K562 (cell line): ENCODE data around the gene ACOT13. TPM values are rescaled to one million over a fixed set of nuclear protein-coding genes. Genes with fewer than 3 reads are reported as not detected.

Experiments
- ATF2 ChIP-seq: sonication (generic); formaldehyde crosslinking; IDR thresholded peaks from 2 replicates; pipeline ENCODE4 v1.8.1; 2022; ENCODE audit warnings: missing genetic modification reagents
- BMI1 ChIP-seq: fragments of 150-350 bp; IDR thresholded peaks from 2 replicates; pipeline ENCODE4 v1.6.1; 2014; ENCODE audit warnings: low read length
- DPF2 ChIP-seq: fragments of 450-650 bp; IDR thresholded peaks from 2 replicates; pipeline ENCODE4 v1.6.1; 2016
- ELF2 ChIP-seq: fragments of 250-450 bp; sonication (Bioruptor Pico); IDR thresholded peaks from 2 replicates; pipeline ENCODE4 v1.5.0; 2021; ENCODE audit warnings: mild to moderate bottlenecking
- FIP1L1 ChIP-seq: fragments of 200-400 bp; formaldehyde crosslinking; IDR thresholded peaks from 2 replicates; pipeline ENCODE4 v1.6.1; 2018; ENCODE audit warnings: mild to moderate bottlenecking, low read depth, low read length; ENCODE audit not compliant: poor library complexity, severe bottlenecking
- LEF1 ChIP-seq: fragments of 450-650 bp; IDR thresholded peaks from 2 replicates; pipeline ENCODE4 v1.6.1; 2016; ENCODE audit warnings: mild to moderate bottlenecking
- MAFF ChIP-seq: IDR thresholded peaks from 2 replicates; pipeline ENCODE4 v1.6.1; 2012; ENCODE audit warnings: low read length, improper control_type of control experiment
- NFRKB ChIP-seq: fragments of 450-650 bp; IDR thresholded peaks from 2 replicates; pipeline ENCODE4 v1.6.1; 2016; ENCODE audit warnings: low read depth
- NR2C1 ChIP-seq, 2 experiments: fragments of 450-650 bp; IDR thresholded peaks; 2 replicates each; pipeline ENCODE4 v1.6.1; 2017; ENCODE audit warnings: mild to moderate bottlenecking in 2 of 2, antibody characterized with exemption in 1 of 2, inconsistent platforms in 1 of 2, missing compliant biosample characterization in 1 of 2, missing genetic modification characterization in 1 of 2
- NUFIP1 ChIP-seq: fragments of 450-650 bp; IDR thresholded peaks from 2 replicates; pipeline ENCODE4 v1.6.1; 2018; ENCODE audit not compliant: partially characterized antibody
- PTTG1 ChIP-seq: fragments of 450-650 bp; IDR thresholded peaks from 2 replicates; pipeline ENCODE4 v1.6.1; 2016; ENCODE audit warnings: low read depth, mild to moderate bottlenecking, missing genetic modification characterization, missing compliant biosample characterization
- SUPT5H ChIP-seq: fragments of 450-650 bp; IDR thresholded peaks from 2 replicates; pipeline ENCODE4 v1.6.1; 2016
- ZNF175 ChIP-seq: fragments of 200-800 bp; sonication (Bioruptor generic); IDR thresholded peaks from 2 replicates; pipeline ENCODE4 v1.6.1; 2016; ENCODE audit warnings: low read depth, mild to moderate bottlenecking, missing genetic modification characterization, missing compliant biosample characterization
- ZNF212 ChIP-seq: fragments of 450-650 bp; formaldehyde crosslinking; IDR thresholded peaks from 2 replicates; pipeline ENCODE4 v1.4.0; 2020; ENCODE audit warnings: mild to moderate bottlenecking
- ZNF436 ChIP-seq: fragments of 250-450, 450-650 bp; sonication (Bioruptor Pico); formaldehyde crosslinking; IDR thresholded peaks from 2 replicates; pipeline ENCODE4 v1.7.0; 2020; ENCODE audit warnings: mild to moderate bottlenecking
- ZNF77 ChIP-seq: fragments of 250-450 bp; sonication (Bioruptor Pico); IDR thresholded peaks from 2 replicates; pipeline ENCODE4 v1.5.0; 2020
- polyA plus RNA-seq, 8 experiments: library from polyadenylated mRNA; depleted of rRNA in 4 of 8; stranded (reverse) in 5 of 8; unstranded in 3 of 8; fragments of >200 nt; fragmentation: Nextera tagmentation in 2 of 8; fragmentation: Illumina TruSeq in 1 of 8; extraction: Ambion mirVana in 2 of 8; extraction: Trizol in 1 of 8; gene quantifications; 2 replicates each; pipeline versions ENCODE4 v1.2.1 to v1.2.3, GENCODE V29; 2011 to 2014; ENCODE audit warnings: inconsistent platforms in 1 of 8, missing spikeins in 1 of 8
- total RNA-seq, 7 experiments: library from RNA; depleted of rRNA in 6 of 7; stranded (reverse); fragments of >200 nt in 6 of 7; fragmentation: Illumina TruSeq in 2 of 7; extraction: Trizol in 2 of 7; gene quantifications; 2 replicates each; pipeline versions ENCODE4 v1.2.1 to v1.2.3, GENCODE V29; 2011 to 2021; ENCODE audit warnings: low replicate concordance in 1 of 7
- TF ChIP-seq, protein P1 (sequence below): sonication (generic); formaldehyde crosslinking; IDR thresholded peaks from 2 replicates; pipeline ENCODE4 v1.8.0; 2022; ENCODE audit warnings: mild to moderate bottlenecking, missing genetic modification reagents
- TF ChIP-seq, protein P2 (sequence below), 2 experiments: fragments of 450-650 bp; formaldehyde crosslinking in 1 of 2; IDR thresholded peaks; 2 replicates each; pipeline versions ENCODE4 v1.4.0 to v1.6.1; 2014 to 2020; ENCODE audit warnings: mild to moderate bottlenecking in 2 of 2, borderline replicate concordance in 1 of 2, low read depth in 1 of 2

Gene ACOT13
- total and polyA plus RNA-seq, 9 of the 15 experiments (the other 6 are each of a cell fraction or from before 2014, with no cell fraction given): 14.1 to 129 (median 65.7) TPM

DNA sequence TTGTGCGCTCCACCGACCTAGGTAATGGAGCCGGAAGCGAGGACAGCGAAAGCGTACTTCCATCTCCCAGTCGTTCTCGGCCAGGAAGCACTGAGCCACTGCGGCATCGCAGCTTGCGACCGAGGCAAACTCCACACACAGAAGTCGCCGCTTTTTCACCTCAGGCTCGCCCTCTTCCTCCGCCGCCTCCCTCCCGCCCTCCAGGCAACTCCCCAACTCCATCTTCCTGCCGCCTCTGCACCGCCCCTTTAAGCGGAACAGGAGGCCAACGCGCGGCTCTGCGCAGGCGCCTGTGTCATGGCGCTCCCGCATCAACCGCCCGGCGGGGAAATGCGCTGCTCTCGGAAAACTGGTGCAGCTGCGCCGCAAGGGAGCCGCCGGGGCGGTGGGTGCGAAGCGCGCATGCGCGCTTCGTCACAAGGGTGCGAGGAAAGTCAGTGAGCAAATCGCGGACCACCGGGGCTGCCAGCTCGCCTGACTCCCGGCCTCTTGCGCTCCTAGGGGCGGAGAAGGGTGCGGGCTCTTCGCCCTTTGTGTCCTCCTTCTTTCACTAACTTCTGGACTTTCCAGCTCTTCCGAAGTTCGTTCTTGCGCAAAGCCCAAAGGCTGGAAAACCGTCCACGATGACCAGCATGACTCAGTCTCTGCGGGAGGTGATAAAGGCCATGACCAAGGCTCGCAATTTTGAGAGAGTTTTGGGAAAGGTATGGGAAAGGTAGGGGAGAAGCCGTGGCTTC lies at the start of gene ACOT13, which contains the start of gene TDP2 (continued):
- TF ChIP-seq NUFIP1 (no peak), BMI1 (no peak), NR2C1 (IDR thresholded peaks at IDR 0.05) (no peak), NR2C1 (tag; IDR thresholded peaks at IDR 0.05) (peak; percentile 79), ZNF436 (no peak), ZNF175 (CRISPR knock-in tag) (no peak), SUPT5H (peak; percentile 96), ATF2 (no peak), ELF2 (CRISPR knock-in tag) (peak; percentile 67; the same call in 1 of the 2 replicates), PTTG1 (tag) (no peak), ZNF212 (CRISPR knock-in tag) (0 out of 2 replicates have a peak, but pooled peaks have one; percentile 76), ZNF77 (no peak), NFRKB (peak; percentile 85), LEF1 (no peak), MAFF (peak; percentile 32; the same call in 1 of the 2 replicates), FIP1L1 (peak; percentile 92), DPF2 (peak; percentile 66)
- TF ChIP-seq, protein P1, sequence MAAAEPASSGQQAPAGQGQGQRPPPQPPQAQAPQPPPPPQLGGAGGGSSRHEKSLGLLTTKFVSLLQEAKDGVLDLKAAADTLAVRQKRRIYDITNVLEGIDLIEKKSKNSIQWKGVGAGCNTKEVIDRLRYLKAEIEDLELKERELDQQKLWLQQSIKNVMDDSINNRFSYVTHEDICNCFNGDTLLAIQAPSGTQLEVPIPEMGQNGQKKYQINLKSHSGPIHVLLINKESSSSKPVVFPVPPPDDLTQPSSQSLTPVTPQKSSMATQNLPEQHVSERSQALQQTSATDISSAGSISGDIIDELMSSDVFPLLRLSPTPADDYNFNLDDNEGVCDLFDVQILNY (CRISPR knock-in tag): no peak
- TF ChIP-seq, protein P2, sequence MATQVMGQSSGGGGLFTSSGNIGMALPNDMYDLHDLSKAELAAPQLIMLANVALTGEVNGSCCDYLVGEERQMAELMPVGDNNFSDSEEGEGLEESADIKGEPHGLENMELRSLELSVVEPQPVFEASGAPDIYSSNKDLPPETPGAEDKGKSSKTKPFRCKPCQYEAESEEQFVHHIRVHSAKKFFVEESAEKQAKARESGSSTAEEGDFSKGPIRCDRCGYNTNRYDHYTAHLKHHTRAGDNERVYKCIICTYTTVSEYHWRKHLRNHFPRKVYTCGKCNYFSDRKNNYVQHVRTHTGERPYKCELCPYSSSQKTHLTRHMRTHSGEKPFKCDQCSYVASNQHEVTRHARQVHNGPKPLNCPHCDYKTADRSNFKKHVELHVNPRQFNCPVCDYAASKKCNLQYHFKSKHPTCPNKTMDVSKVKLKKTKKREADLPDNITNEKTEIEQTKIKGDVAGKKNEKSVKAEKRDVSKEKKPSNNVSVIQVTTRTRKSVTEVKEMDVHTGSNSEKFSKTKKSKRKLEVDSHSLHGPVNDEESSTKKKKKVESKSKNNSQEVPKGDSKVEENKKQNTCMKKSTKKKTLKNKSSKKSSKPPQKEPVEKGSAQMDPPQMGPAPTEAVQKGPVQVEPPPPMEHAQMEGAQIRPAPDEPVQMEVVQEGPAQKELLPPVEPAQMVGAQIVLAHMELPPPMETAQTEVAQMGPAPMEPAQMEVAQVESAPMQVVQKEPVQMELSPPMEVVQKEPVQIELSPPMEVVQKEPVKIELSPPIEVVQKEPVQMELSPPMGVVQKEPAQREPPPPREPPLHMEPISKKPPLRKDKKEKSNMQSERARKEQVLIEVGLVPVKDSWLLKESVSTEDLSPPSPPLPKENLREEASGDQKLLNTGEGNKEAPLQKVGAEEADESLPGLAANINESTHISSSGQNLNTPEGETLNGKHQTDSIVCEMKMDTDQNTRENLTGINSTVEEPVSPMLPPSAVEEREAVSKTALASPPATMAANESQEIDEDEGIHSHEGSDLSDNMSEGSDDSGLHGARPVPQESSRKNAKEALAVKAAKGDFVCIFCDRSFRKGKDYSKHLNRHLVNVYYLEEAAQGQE (IDR thresholded peaks at IDR 0.05; ENCODE audit: borderline replicate concordance): no peak; the same call in 1 of the 2 replicates
- TF ChIP-seq, protein P2 (CRISPR knock-in tag; IDR thresholded peaks at IDR 0.05; ENCODE audit: low read depth): 0 out of 2 replicates have a peak, but pooled peaks have one; percentile 46
